NCI-H146 treated with DMSO at 0.1 percent for 48 hours (cell line): Measurements from ENCODE around the gene OOSP2.

ENCODE experiments used
- DNase-seq: peaks from one replicate; lab custom pipeline; 2025; ENCODE audit not compliant: unreplicated experiment; lab: John Stamatoyannopoulos, UW

Gene OOSP2

DNA sequence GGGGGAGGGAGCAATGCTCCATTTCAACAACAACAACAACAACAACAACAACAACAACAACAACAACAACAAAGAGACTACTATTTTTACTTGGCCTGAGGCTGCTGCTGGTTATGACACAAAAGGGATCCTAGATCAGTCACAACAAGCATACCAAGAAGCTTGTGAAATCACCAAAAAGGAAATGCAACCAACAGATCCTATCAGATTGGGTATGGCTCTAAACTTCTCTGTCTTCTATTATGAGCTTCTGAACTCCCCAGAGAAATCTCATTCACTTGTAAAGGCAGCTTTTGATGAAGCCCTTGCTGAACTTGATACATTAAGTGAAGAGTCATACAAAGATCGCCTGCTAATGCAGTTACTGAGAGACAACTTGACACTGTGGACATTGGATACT lies 37.8 kb downstream of the OOSP2 start:
- no peak for DNase-seq

DNA sequence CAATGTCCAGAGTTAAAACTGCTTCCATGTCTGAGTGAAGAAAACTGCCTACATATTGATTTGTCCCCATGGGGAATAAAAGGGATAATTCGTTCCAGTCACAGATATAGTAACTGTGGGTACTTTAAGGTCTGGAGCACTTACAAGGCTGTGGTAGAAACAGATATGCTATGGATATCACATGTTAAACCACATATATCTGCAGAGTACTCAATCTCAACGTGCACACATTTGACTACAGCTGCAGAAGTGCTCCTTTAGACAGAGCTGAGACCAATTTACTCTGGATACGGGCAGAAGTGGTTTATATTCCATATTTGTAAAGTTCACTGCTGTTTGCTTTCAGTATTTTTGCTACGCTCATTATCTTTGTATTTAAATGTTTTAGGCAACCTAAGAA lies 38.5 kb downstream of the OOSP2 start:
- DNase-seq, result no peak

DNA sequence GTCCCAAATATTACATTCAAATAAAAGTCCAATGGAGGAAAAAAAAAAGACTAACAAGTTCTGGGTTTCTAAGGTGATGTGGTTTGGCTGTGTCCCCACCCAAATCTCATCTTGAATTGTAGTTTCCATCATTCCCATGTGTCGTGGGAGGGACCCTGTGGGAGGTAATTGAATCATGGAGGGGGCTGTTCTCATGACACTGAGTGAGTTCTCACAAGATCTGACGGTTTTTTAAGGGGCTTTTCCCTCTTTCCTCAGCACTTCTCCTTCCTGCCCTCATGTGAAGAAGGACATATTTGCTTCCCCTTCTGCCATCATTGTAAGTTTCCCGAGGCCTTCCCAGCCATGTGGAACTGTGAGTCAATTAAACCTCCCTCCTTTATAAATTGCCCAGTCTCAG lies 40.3 kb downstream of the OOSP2 start:
- DNase-seq, result no peak

DNA sequence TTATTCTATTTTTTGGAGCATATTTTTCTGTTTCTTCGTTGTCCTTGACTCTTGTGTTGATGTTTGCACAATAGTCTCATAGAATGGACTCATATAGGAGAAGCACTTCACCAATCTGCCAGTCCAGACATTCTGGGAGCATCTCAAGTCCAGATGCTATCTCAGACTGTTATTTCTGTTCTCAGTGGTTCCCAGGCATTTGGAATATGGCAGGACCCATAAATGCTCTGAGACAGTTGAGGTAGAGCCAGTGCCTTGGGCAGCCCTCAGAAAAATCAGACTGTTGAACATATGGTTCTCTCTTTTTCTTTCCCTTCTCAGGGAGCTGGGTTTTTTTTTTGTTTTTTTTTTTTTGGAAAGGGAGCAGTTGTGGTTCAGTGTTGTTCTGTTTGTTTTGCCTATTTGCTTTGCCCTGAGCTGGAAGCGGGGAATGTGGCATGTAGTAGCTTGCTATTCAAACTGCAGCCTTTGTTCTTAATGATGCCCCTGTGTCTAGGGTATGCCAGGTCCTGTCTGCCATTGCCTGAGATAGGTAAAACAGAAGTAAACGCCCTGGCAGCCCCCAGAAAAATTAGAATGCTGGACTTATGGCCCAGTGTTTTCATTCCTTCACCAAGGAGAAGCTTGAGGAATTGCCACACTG lies 44.5 kb downstream of the OOSP2 start:
- no peak for DNase-seq

DNA sequence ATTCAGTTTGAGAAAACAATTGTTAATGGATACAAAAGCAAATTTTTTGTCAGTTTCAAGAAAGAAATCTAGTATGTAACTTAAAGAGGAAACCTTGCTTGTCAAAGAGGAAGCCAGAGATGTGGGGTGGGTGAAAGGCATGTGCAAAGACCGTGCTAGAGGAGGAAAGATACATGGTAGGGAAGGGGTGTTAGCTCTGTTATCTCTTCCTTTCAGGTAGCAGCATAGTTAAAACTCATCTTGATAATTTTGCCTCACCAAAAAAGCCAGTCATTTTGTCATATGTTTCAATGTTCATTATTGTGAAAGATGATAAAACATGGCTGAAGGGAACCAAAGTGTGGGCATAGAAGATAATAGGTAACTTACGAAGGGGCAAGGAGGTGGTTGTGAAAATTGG lies 45.7 kb downstream of the OOSP2 start:
- no peak for DNase-seq

DNA sequence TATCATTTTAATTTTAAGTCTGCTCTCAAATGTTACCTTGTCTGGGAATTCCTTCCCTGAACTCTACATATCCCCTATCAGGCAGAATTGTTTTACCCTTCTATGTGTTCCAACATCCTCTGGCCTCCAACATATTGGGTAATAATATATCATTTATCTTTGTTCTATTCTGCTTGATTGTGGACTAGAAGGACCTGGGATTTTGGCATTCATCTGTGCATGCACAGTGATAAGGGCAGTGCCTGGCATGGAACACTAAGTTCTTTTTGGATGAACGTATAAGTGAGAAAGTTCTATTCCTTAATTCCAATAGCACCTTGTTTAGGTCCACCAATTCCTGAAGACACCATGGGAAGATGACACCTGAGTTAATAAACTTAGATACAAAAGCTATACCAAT lies 47.0 kb downstream of the OOSP2 start:
- DNase-seq, result no peak

DNA sequence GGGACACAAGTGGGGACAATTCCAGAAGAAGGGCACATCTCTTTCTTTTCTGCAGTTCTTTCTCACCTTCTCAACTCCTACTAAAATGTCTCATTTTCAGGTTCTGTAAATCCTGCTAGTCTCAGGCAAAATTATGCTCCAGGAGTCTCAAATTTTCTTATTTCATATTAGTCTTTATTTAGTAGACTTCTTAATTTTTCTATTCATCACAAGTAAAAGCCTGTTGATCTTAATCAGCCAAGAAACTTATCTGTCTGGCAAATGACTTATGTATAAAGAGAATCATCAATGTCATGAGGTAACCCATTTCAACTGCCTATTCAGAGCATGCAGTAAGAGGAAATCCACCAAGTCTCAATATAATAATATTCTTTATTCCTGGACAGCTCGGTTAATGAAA lies 48.2 kb downstream of the OOSP2 start, which contains the start of gene MS4A2:
MS4A2 (plus strand) TSS at position 301 of the 400 bp plus-strand sequence. CDS start 102 bp downstream, outside the sequence.
- DNase-seq, result no peak

DNA sequence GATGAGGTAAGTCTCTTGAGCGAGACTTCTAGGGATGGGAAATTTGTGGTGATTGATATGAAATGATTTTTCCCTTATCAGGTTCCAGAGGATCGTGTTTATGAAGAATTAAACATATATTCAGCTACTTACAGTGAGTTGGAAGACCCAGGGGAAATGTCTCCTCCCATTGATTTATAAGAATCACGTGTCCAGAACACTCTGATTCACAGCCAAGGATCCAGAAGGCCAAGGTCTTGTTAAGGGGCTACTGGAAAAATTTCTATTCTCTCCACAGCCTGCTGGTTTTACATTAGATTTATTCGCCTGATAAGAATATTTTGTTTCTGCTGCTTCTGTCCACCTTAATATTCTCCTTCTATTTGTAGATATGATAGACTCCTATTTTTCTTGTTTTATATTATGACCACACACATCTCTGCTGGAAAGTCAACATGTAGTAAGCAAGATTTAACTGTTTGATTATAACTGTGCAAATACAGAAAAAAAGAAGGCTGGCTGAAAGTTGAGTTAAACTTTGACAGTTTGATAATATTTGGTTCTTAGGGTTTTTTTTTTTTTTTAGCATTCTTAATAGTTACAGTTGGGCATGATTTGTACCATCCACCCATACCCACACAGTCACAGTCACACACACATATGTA lies 55.4 kb downstream of the OOSP2 start:
- no peak for DNase-seq

DNA sequence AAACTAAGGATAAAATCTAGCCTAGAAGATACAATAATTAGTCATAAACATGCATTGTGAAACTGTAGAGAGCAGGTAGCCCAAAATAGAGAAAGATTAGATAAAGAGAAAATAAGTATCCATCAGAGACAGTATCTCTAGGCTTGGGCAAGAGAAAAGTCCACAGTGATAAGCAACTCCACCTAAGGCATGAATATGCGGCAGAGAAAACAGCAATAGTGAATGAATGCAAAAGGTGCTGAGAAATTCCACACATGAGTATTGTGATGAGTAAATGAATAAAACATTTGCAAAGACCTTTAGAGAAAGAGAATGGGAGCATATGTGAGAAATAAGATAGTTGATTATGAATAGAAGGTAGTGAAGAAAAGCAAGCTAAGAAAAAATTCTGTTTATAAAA lies 57.0 kb downstream of the OOSP2 start:
- no peak for DNase-seq
